ENCODE results near the gene LRRC9.
"Not testable (repeated sequence)": the region's sequence is repeated elsewhere in the genome, so short reads cannot be mapped to it uniquely, and the experiment has no call there.

Gene LRRC9

DNA sequence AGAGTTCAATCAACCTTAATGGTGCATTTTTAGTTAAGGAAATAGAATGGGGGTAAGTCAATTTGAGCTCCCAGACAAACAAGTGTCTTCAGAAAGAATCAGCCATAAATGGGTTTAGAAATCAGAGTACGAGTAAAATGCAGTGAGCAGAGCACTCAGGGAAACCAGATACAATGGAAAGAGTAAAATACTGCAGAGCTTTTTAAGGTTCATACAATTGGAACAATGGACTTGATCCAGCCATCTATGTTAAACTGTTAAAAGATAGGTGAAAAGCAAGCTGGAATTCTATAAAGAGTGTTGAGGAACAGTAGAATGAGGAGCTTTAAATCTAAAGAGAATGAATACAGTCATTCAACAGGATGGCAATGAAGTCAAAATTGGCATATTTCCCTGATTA is 147.9 kb downstream of the LRRC9 start:
- no peak for DNase-seq

DNA sequence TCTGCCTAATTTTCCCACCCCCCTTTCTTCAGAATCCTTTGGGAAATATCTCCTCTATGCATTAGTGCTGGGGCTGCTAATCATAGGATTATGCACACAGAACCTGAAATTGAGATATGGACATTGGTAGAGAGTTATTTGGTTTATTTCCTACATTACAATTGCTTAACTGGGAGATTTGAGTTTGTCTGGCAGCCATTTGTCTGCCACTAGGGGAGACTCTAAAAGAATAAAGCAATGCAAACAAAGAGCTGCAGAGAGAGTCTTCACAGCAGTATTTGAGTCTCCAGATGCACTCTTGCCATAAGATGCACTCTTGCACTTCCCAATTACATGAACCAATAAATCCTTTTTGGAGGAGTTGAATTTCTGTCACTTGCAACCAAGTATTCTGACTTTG is 159.8 kb downstream of the LRRC9 start:
- no peak for DNase-seq

DNA sequence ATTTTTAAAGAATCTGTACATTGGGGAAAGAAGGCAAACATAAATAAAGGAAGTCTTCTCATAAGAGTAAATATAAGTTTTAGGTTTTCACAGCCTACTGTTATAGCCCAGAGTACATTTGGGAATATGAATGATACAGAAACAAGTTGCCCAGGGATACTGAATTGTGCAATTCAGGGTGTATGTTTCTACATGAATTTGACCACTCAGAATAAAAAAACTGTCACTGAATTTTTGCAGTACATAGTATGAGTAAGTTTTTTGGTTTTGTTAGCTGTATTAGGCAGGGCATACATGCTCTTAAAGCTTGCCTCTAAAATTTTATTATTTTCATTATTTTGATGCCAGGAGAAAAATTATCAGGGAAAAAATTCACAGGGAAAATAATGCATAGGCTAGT is 165.1 kb downstream of the LRRC9 start:
- DNase-seq, result no peak

GRCh38 chr14:60085693-60086092 is 165.7 kb downstream of the LRRC9 start:
- DNase-seq, result no peak

- no peak for DNase-seq
These were observed 167.7 kb downstream of the LRRC9 start for GRCh38 chr14:60087668-60088067.

GRCh38 chr14:60089221-60089620 is 169.3 kb downstream of the LRRC9 start:
- DNase-seq, result no peak

GRCh38 chr14:60090864-60091519 is 171.0 kb downstream of the LRRC9 start:
- DNase-seq, result peak; percentile 53

GRCh38 chr14:60091550-60092525 is 171.9 kb downstream of the LRRC9 start, which contains the start of gene PCNX4:
Gene PCNX4 (plus strand): TSS chr14:60091923. CDS start chr14:60107639, 15,716 bp downstream.
- peak; percentile 94 for DNase-seq

DNA sequence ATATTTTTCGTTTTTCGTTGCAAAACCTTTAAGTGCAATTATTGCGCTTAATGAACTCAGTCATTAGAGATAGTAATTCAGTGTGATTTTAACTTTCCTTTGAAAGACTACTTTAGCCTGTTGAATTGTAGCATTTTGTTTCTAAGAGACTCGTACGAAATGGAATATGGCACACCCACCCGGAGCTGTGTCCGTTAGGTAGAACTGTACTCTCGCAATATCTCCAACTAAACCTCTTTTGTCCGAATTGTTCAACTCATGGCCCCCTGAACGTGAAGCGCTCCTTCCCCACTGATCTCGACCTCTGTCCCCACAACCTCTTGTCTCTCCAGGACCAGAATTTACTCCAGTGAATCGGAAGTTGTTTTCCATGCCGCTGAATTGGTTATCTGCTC is 172.6 kb downstream of the LRRC9 start:
- peak; percentile 1 for DNase-seq

DNA sequence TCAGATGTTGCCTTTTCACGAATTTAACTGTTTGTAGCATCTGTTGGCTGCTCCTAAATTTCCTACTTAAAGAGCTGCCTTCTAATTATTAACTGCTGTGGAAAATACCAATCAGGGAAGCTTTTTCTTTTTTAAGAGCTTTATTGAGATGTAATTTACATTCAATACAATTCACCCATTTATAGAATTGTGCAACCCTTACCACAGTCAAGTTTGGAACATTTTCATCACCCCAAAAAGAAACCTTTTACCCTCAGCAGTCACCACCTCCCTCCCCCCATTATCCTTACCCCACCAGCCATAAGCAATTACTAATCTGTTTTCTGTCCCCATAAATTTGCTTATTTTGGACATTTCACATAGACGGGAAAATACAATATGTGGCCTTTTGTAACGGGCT is 173.1 kb downstream of the LRRC9 start:
- no peak for DNase-seq

DNA sequence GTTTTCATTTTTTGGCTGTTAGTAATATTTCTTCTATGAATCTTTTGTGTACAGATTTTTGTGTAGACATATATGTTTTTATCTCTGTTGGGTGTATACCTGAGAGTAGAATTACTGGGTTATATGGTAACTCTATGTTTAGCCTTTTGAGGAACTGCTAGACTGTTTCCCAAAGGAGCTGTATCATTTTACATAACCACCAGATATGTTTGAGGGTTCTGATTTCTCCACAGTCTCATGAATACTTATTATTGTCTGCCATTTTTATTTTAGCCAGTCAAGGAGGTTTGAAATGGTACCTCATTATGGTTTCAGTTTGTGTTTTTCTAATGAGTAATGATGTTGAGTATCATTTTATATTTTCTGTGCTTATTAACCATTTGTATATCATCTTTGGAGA is 173.7 kb downstream of the LRRC9 start:
- no peak for DNase-seq

- peak; percentile 4 for DNase-seq
These were observed 174.5 kb downstream of the LRRC9 start for GRCh38 chr14:60094306-60094897.

GRCh38 chr14:60095231-60095630 is 175.3 kb downstream of the LRRC9 start:
- DNase-seq, result no peak

GRCh38 chr14:60095781-60096450 is 176.0 kb downstream of the LRRC9 start:
- no peak for DNase-seq

GRCh38 chr14:60097974-60098373 is 178.0 kb downstream of the LRRC9 start:
- no peak for DNase-seq

- not testable (repeated sequence) for DNase-seq
These were observed 179.9 kb downstream of the LRRC9 start for GRCh38 chr14:60099855-60100254.

- no peak for DNase-seq
These were observed 181.8 kb downstream of the LRRC9 start for GRCh38 chr14:60101786-60102185.

DNA sequence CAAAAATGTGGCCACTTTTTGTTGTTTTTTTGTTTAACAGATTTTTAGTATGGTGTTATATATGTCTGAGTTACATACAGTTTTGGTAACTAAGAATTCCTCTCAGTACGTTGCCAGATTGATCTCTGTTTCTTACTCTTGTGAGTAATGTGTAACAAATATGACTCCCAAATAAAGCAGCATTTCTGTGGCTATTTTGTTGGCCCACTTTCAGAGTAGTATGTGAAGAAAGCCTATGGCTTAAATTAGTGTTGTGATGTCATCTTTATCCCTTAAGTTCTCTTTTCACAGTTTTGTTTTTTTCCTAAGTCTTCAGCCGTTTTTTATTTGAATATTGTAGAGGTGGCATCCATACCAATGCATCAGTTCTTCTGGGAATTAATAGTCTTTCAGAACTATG is 182.4 kb downstream of the LRRC9 start:
- DNase-seq, result no peak

DNA sequence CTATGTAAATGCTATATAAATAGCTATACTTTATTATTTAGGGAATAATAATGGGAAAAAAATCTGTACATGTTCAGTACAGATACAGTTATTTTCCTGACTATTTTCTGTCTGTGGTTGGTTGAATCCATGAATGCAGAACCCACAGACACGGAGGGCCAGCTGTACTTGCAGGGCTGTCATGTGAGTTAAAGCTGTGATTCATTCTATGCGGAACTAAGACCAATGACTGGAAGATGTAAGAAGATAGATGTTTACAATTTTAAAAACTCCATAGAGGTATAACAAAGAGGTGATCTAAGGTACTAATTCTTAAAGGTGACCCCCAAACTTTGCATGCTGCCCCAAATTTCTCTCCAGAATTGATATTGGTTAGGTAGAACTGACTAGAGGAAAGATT is 186.4 kb downstream of the LRRC9 start:
- DNase-seq, result no peak

DNA sequence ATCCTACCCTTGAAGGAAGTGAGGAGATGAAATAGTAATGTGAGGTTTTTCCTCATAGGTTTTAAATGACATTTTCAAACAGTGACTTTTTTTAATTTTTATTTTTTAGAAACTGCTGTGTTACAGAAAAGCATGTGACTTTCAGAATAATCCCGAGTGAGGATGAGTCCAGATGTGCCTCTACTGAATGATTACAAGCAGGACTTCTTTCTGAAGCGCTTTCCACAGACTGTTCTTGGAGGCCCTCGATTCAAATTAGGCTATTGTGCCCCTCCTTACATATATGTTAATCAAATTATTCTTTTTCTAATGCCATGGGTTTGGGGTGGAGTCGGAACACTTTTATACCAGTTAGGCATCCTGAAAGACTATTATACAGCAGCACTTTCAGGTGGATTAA is 187.5 kb downstream of the LRRC9 start:
- no peak for DNase-seq

GRCh38 chr14:60111732-60112131 is 191.8 kb downstream of the LRRC9 start:
- DNase-seq, result no peak

Data from T1000 (cell line).